Spleen (tissue), 11 donors: ENCODE results near the gene MLF2. TPM values are rescaled to one million over a fixed set of nuclear protein-coding genes. Genes with fewer than 3 reads are reported as not detected.

Experiments
- DNase-seq: peaks from one replicate; pipeline ENCODE4 v3.0.0-alpha.2; 2020
- H3K27ac ChIP-seq, 8 donors: fragments of 200-600 bp; sonication (generic) in 7 of 8; 1 replicate in 4 of 8; 2 replicates in 4 of 8; pipeline versions ENCODE4 v1.5.0 to v1.8.0; 2016 to 2021; ENCODE audit warnings: inconsistent platforms in 4 of 8, mild to moderate bottlenecking in 4 of 8, moderate library complexity in 1 of 8
- H3K27me3 ChIP-seq, 7 donors: fragments of 200-600 bp; sonication (generic) in 6 of 7; replicated peaks in 1 of 7; 1 replicate in 4 of 7; 2 replicates in 3 of 7; pipeline versions ENCODE4 v1.5.0 to v1.8.0; 2016 to 2021; ENCODE audit warnings: inconsistent platforms in 3 of 7, mild to moderate bottlenecking in 1 of 7
- H3K36me3 ChIP-seq, 6 donors: fragments of 200-600 bp; sonication (generic) in 5 of 6; 1 replicate in 4 of 6; 2 replicates in 2 of 6; pipeline versions ENCODE4 v1.5.0 to v1.8.0; 2016 to 2021; ENCODE audit warnings: inconsistent platforms in 2 of 6
- H3K4me1 ChIP-seq, 6 donors: fragments of 200-600 bp; sonication (generic) in 5 of 6; 1 replicate in 3 of 6; 2 replicates in 3 of 6; pipeline versions ENCODE4 v1.5.0 to v1.8.0; 2016 to 2021; ENCODE audit warnings: inconsistent platforms in 3 of 6
- H3K4me3 ChIP-seq, 8 donors: fragments of 200-600 bp; sonication (generic) in 7 of 8; 1 replicate in 4 of 8; 2 replicates in 4 of 8; pipeline versions ENCODE4 v1.5.0 to v1.8.0; 2016 to 2021; ENCODE audit warnings: inconsistent platforms in 4 of 8, mild to moderate bottlenecking in 4 of 8, moderate library complexity in 2 of 8
- H3K9me3 ChIP-seq, 8 donors: fragments of 200-600 bp; sonication (generic) in 7 of 8; 1 replicate in 4 of 8; 2 replicates in 4 of 8; pipeline versions ENCODE4 v1.5.0 to v1.8.0; 2016 to 2021; ENCODE audit warnings: inconsistent platforms in 4 of 8
- CTCF ChIP-seq, 11 experiments: fragments of 200-600 bp in 7 of 11; fragments of 450-650 bp in 4 of 11; sonication (generic) in 4 of 11; IDR thresholded peaks in 8 of 11; conservative IDR thresholded peaks in 3 of 11; 1 replicate in 7 of 11; 2 replicates in 4 of 11; pipeline versions ENCODE4 v1.4.0 to v1.8.0; 2016 to 2021; ENCODE audit warnings: antibody characterized with exemption in 11 of 11, inconsistent platforms in 4 of 11, mild to moderate bottlenecking in 1 of 11
- POLR2A ChIP-seq, 3 donors: fragments of 450-650 bp; IDR thresholded peaks; one replicate each; pipeline ENCODE4 v1.5.1; 2017; ENCODE audit warnings: antibody characterized with exemption in 3 of 3, mild to moderate bottlenecking in 1 of 3
- POLR2AphosphoS5 ChIP-seq, 3 donors: sonication (generic); formaldehyde crosslinking; IDR thresholded peaks; one replicate each; pipeline ENCODE4 v1.5.1; 2017; ENCODE audit warnings: antibody characterized with exemption in 3 of 3
- WGBS, 5 donors: extraction: QIAGEN DNeasy Blood & Tissue Kit in 3 of 5; methylation state at CpG; one replicate each; pipeline versions ENCODE4 v1.1.5 to v1.1.7; 2013 to 2018; 5-methylcytosine and 5-hydroxymethylcytosine counted together
- intact Hi-C: fragments of 100-400 bp; cut with DNase I; formaldehyde crosslinking; loops from one replicate; pipeline ENCODE4 v1.15.0; 2023; ENCODE audit warnings: low total_unique reads
- polyA plus RNA-seq, 3 donors: library from polyadenylated mRNA; stranded (reverse); fragments of 200-250 nt; gene quantifications; one replicate each; pipeline ENCODE4 v1.2.1, GENCODE V29; 2013
- total RNA-seq, 7 donors: library from RNA; depleted of rRNA in 3 of 7; stranded (reverse); fragments of >200 nt in 3 of 7; fragmentation: NEBNext Ultra II Directional in 4 of 7; extraction: Animal tissue kit (Norgen Biotek cat#: 25700) in 4 of 7; gene quantifications; one replicate each; pipeline versions ENCODE4 v1.1.0 to v1.2.1, GENCODE V29; 2016 to 2021
- donor health status: healthy with polysubstance abuse.
- donor health status: DM: no; HTN: no; CAD: no; lungs with moderate emphysema.
- donor health status: DM: no; HTN: no; CAD: no.
- donor health status: Bipolar disorder and iron deficiency.
- donor health status: healthy.
- donor health status: DM: no; HTN: no; CAD: no.
- donor health status: DM: yes; HTN: yes; CAD: no.

MLF2 gene
- total and polyA plus RNA-seq, 10 donors = 78.0 to 123 (median 104) TPM

DNA sequence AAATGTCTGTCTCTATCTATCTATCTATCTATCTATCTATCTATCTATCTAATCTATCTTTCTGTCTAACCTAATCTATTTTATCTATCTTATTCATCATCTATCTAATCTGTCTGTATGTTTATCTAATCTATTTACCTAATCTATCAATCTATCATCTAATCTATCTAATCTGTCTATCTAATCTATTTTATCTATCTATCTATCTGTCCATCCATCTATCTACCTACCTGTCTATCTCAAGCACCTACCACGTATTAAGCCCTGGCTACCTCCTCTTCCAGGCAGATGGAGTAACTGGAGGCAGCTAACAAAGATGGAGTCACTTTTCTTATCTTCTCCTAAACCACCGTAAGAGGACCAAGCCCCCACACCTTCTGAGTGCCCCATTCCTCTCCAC lies 42.1 kb upstream of the MLF2 start:
- Histone ChIP-seq H3K4me1 (peaks cover 3 to 31% (median 21%) of the 10 kb centered on the region in 6 donors), H3K4me3 (no peak overlapping the region), H3K9me3 (no peaks in the 10 kb centered on the region), H3K27me3 (peaks cover 0 to 23% (median 0%) of the 10 kb centered on the region in 7 donors), H3K27ac (no peak overlapping the region), H3K36me3 (peaks cover 0 to 43% (median 2%) of the 10 kb centered on the region in 6 donors)
- intact Hi-C loops = no loop called here
- no peak for DNase-seq
- no peak for TF ChIP-seq POLR2A (IDR thresholded peaks at IDR 0.05)
- no peak for TF ChIP-seq CTCF (IDR thresholded peaks at IDR 0.05 in 8 of 11, conservative IDR thresholded peaks at IDR 0.05 in 3 of 11)
- no peak for TF ChIP-seq POLR2AphosphoS5 (IDR thresholded peaks at IDR 0.05)
- 83 to 92% (median 90%) methylated on average over 2 of the region's 2 CpGs for WGBS, 5 donors

GRCh38 chr12:6792522-6793201 lies 39.7 kb upstream of the MLF2 start:
- peaks cover 0 to 28% (median 2%) of the 10 kb centered on the region in 6 donors for H3K36me3 ChIP-seq
- TF ChIP-seq POLR2AphosphoS5 (IDR thresholded peaks at IDR 0.05) (peak; percentile 52 to 72 (median 70)), POLR2A (IDR thresholded peaks at IDR 0.05) (no peak), CTCF (IDR thresholded peaks at IDR 0.05 in 8 of 11, conservative IDR thresholded peaks at IDR 0.05 in 3 of 11) (no peak)
- peaks cover 3 to 47% (median 30%) of the 10 kb centered on the region in 6 donors for H3K4me1 ChIP-seq
- WGBS, 5 donors = 14 to 22% (median 14%) methylated on average over 12 of the region's 12 CpGs
- no peaks in the 10 kb centered on the region for H3K9me3 ChIP-seq
- intact Hi-C loops = no loop called here
- peak; percentile 86 for DNase-seq
- H3K4me3 ChIP-seq = peak overlapping the region; percentile 7 to 66 (median 41)
- peak overlapping the region; percentile 27 to 87 (median 80) for H3K27ac ChIP-seq
- peaks cover 0 to 23% (median 0%) of the 10 kb centered on the region in 7 donors for H3K27me3 ChIP-seq

- Histone ChIP-seq H3K9me3 (no peaks in the 10 kb centered on the region), H3K4me1 (peaks cover 3 to 53% (median 33%) of the 10 kb centered on the region in 6 donors), H3K27ac (peak overlapping the region; percentile 27 to 87 (median 80)), H3K36me3 (peaks cover 0 to 24% (median 2%) of the 10 kb centered on the region in 6 donors), H3K27me3 (peaks cover 0 to 21% (median 0%) of the 10 kb centered on the region in 7 donors), H3K4me3 (peak overlapping the region in 7 of 8 donors; percentile 22 to 66 (median 43))
- DNase-seq = no peak
- TF ChIP-seq CTCF (IDR thresholded peaks at IDR 0.05 in 8 of 11, conservative IDR thresholded peaks at IDR 0.05 in 3 of 11) = no peak
- no peak for TF ChIP-seq POLR2AphosphoS5 (IDR thresholded peaks at IDR 0.05)
- no peak for TF ChIP-seq POLR2A (IDR thresholded peaks at IDR 0.05)
- intact Hi-C loops = no loop called here
- 16 to 38% (median 30%) methylated on average over 13 of the region's 13 CpGs for WGBS, 5 donors
These were observed 39.1 kb upstream of the MLF2 start for GRCh38 chr12:6791931-6792520.
